Stimulated activated naive CD4-positive, alpha-beta T cell (primary cell): ENCODE data around the gene PCDHB13.
"Not testable (repeated sequence)": the region's sequence is repeated elsewhere in the genome, so short reads cannot be mapped to it uniquely, and the experiment has no call there.

Experiments used
- DNase-seq, 6 experiments: peaks; one replicate each; lab custom pipeline; 2025; lab: John Stamatoyannopoulos, UW

The PCDHB13 gene

DNA sequence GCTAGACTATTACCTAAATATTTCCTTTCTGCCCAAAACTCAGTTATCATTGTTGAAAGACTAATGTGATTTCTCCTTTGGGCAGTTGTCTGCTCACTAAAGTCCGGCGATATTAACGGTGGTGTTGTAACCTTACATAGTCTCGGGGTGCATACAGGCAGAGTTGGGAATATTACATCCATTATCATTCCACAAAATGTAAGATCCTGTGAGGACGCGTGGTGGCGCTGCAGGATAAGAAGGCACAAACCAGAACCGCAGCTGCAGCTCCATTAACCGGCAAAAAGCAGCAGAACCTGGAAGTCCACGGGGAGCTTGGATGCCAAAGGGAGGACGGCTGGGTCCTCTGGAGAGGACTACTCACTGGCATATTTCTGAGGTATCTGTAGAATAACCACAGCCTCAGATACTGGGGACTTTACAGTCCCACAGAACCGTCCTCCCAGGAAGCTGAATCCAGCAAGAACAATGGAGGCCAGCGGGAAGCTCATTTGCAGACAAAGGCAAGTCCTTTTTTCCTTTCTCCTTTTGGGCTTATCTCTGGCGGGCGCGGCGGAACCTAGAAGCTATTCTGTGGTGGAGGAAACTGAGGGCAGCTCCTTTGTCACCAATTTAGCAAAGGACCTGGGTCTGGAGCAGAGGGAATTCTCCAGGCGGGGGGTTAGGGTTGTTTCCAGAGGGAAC is at the start of gene PCDHB13:
Gene PCDHB13, plus strand, starts transcription at position 264 of the 684 bp plus-strand sequence. Its CDS starts 205 bp downstream, at position 469.
- peak in 1 of 6 experiments; percentile 1 for DNase-seq

DNA sequence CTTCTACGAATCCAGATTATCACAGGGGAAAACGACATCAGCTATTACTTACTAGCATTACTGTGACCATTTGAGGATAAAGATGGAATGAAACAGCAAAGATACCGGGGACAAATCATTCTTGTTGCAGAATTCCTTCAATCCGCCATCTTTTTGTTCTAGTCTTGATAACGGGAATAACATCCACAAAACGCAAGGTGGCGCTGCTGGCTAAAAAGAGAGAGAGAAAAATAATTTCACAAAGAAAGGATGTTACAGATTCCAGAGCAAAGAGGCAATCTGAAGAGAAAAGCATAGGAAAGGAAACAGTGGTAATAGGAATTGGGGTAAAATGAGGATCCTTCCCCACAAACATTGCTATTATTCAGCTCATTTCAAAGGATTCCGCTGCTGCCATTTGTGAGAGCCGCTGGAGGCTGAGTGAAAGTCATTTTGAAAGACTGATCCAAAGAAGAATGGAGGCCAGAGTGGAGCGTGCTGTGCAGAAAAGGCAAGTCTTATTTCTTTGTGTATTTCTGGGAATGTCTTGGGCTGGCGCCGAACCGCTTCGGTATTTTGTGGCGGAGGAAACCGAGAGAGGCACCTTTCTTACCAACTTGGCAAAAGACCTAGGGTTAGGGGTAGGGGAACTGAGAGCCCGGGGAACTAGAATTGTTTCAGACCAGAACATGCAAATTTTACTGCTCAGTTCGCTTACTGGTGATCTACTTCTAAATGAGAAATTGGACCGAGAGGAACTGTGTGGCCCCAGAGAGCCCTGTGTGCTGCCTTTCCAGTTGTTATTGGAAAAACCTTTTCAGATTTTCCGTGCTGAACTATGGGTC is 41.1 kb upstream of the PCDHB13 start, which contains the start of gene PCDHB7:
Gene PCDHB7, plus strand, starts transcription at position 264 of the 824 bp plus-strand sequence. Its CDS starts 192 bp downstream, at position 456.
- DNase-seq, result peak in 2 of 6 experiments; percentile 3 to 7

DNA sequence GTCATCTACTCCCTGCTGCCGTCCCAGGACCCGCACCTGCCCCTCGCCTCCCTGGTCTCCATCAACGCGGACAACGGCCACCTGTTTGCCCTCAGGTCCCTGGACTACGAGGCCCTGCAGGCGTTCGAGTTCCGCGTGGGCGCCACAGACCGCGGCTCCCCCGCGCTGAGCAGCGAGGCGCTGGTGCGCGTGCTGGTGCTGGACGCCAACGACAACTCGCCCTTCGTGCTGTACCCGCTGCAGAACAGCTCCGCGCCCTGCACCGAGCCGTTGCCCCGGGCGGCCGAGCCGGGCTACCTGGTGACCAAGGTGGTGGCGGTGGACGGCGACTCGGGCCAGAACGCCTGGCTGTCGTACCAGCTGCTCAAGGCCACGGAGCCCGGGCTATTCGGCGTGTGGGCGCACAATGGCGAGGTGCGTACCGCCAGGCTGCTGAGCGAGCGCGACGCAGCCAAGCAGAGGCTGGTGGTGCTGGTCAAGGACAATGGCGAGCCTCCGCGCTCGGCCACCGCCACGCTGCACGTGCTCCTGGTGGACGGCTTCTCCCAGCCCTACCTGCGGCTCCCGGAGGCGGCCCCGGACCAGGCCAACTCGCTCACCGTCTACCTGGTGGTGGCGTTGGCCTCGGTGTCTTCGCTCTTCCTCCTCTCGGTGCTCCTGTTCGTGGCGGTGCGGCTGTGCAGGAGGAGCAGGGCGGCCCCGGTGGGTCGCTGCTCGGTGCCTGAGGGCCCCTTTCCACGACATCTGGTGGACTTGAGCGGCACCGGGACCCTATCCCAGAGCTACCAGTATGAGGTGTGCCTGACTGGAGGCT is 39.2 kb upstream of the PCDHB13 start:
- not testable (repeated sequence) for DNase-seq

DNA sequence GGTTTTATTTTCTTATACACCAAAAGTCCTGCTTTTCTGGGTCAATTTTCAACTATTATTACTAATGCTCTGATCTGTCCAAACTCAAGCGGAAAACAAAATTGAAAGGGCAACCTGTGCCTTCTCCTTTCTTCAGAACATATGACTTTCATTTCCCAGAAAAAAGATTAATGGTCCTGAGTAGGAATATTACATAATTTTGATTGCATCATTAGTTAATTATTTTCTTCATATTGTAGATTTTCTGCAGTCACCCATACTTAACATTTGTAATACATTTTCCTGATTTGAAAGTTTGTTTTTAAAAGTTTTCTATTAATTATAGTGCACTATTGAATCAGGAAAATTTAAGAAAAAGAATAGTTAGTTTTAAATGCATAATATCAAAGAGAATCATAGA is 37.8 kb upstream of the PCDHB13 start:
- DNase-seq, result no peak

DNA sequence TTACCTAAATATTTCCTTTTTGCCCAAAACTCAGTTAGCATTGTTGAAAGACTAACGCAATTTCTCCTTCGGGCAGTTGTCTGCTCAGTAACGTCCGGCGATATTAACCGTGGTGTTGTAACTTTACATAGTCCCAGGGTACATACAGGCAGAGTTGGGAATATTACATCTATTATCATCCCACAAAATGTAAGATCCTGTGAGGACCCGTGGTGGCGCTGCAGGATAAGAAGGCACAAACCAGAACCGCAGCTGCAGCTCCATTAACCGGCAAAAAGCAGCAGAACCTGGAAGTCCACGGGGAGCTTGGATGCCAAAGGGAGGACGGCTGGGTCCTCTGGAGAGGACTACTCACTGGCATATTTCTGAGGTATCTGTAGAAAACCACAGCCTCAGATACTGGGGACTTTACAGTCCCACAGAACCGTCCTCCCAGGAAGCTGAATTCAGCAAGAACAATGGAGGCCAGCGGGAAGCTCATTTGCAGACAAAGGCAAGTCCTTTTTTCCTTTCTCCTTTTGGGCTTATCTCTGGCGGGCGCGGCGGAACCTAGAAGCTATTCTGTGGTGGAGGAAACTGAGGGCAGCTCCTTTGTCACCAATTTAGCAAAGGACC is 36.0 kb upstream of the PCDHB13 start, which contains the start of gene PCDHB8:
Gene PCDHB8, plus strand, starts transcription at position 214 of the 615 bp plus-strand sequence. Its CDS starts 245 bp downstream, at position 459.
- peak in 1 of 6 experiments; percentile 3 for DNase-seq

DNA sequence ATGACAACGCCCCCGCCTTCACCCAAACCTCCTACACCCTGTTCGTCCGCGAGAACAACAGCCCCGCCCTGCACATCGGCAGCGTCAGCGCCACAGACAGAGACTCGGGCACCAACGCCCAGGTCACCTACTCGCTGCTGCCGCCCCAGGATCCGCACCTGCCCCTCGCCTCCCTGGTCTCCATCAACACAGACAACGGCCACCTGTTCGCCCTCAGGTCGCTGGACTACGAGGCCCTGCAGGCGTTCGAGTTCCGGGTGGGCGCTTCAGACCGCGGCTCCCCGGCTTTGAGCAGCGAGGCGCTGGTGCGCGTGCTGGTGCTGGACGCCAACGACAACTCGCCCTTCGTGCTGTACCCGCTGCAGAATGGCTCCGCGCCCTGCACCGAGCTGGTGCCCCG is 34.3 kb upstream of the PCDHB13 start:
- not testable (repeated sequence) for DNase-seq

DNA sequence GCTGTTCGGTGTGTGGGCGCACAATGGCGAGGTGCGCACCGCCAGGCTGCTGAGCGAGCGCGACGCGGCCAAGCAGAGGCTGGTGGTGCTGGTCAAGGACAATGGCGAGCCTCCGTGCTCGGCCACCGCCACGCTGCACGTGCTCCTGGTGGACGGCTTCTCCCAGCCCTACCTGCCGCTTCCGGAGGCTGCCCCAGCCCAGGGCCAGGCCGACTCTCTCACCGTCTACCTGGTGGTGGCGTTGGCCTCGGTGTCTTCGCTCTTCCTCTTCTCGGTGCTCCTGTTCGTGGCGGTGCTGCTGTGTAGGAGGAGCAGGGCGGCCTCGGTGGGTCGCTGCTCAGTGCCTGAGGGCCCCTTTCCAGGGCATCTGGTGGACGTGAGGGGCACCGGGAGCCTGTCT is 33.8 kb upstream of the PCDHB13 start:
- not testable (repeated sequence) for DNase-seq

DNA sequence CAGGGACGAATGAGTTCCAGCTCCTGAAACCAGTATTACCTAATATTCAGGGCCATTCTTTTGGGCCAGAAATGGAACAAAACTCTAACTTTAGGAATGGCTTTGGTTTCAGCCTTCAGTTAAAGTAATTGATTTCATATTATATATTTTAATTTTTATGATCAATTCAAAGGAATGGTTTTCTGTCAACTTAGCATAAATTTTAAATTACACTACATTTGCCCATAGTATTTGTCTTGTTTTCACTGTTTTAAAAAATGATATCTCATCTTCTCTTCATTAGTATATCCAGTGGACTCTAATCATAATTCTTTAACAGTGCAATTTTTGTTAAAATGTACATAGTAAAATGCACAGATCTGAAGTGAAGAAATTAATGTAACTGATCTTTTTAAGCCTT is 33.4 kb upstream of the PCDHB13 start:
- DNase-seq, result no peak

DNA sequence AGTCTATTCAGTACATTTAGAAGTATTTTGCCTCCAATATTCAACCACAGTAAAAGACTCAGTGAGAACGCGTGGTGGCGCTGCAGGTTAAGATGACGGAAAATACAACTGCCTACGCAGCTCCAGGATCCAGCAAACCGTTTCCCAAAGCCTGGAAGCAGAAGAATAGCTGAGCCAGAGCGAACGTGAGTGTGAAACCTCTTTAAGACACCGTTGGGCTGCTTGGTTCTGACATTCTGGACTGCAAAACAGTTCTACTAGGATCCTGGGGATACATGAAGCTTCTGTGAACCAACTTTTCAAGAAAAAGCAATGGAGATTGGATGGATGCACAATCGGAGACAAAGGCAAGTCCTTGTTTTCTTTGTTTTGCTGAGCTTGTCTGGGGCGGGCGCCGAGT is 31.5 kb upstream of the PCDHB13 start, which contains the start of gene PCDHB16:
Gene PCDHB16, plus strand, starts transcription at position 140 of the 400 bp plus-strand sequence. Its CDS starts 173 bp downstream, at position 313.
- DNase-seq, result no peak

DNA sequence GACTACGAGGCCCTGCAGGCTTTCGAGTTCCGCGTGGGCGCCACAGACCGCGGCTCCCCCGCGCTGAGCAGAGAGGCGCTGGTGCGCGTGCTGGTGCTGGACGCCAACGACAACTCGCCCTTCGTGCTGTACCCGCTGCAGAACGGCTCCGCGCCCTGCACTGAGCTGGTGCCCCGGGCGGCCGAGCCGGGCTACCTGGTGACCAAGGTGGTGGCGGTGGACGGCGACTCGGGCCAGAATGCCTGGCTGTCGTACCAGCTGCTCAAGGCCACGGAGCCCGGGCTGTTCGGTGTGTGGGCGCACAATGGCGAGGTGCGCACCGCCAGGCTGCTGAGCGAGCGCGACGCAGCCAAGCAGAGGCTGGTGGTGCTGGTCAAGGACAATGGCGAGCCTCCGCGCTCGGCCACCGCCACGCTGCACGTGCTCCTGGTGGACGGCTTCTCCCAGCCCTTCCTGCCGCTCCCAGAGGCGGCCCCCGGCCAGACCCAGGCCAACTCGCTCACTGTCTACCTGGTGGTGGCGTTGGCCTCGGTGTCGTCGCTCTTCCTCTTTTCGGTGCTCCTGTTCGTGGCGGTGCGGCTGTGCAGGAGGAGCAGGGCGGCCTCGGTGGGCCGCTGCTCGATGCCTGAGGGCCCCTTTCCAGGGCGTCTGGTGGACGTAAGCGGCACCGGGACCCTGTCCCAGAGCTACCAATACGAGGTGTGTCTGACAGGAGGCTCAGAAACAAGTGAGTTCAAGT is 29.4 kb upstream of the PCDHB13 start:
- DNase-seq, result not testable (repeated sequence)

DNA sequence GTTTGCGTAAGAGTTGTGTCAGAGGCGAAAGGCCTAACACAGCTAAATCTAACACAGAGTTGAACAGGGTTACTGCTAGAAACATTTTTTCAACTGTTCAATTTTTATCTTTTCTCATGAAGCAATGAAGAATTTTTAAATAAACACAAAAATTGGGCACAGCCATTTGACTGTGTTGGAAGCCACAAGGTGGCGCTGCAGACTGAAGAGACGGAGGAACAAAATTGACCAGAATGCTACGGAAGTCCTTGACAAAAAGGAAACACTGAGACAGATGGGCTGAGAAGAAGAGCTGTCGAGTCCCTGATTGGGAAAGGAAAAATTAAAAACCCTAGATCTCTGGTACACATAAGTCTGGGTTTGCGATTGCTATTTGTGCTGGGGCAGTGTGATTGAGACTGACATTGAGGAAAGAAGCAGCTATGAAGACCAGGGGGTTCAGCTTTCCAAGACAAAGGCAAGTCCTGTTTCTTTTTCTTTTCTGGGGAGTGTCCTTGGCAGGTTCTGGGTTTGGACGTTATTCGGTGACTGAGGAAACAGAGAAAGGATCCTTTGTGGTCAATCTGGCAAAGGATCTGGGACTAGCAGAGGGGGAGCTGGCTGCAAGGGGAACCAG is 26.7 kb upstream of the PCDHB13 start, which contains the start of gene PCDHB9:
Gene PCDHB9, plus strand, starts transcription at position 265 of the 616 bp plus-strand sequence. Its CDS starts 158 bp downstream, at position 423.
- DNase-seq, result no peak

DNA sequence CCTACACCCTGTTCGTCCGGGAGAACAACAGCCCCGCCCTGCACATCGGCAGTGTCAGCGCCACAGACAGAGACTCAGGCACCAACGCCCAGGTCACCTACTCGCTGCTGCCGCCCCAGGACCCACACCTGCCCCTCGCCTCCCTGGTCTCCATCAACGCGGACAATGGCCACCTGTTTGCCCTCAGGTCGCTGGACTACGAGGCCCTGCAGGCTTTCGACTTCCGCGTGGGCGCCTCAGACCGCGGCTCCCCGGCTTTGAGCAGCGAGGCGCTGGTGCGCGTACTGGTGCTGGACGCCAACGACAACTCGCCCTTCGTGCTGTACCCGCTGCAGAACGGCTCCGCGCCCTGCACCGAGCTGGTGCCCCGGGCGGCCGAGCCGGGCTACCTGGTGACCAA is 25.0 kb upstream of the PCDHB13 start:
- DNase-seq, result not testable (repeated sequence)

DNA sequence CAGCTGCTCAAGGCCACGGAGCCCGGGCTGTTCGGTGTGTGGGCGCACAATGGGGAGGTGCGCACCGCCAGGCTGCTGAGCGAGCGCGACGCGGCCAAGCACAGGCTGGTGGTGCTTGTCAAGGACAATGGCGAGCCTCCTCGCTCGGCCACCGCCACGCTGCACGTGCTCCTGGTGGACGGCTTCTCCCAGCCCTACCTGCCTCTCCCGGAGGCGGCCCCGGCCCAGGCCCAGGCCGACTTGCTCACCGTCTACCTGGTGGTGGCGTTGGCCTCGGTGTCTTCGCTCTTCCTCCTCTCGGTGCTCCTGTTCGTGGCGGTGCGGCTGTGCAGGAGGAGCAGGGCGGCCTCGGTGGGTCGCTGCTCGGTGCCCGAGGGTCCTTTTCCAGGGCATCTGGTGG is 24.6 kb upstream of the PCDHB13 start:
- not testable (repeated sequence) for DNase-seq

DNA sequence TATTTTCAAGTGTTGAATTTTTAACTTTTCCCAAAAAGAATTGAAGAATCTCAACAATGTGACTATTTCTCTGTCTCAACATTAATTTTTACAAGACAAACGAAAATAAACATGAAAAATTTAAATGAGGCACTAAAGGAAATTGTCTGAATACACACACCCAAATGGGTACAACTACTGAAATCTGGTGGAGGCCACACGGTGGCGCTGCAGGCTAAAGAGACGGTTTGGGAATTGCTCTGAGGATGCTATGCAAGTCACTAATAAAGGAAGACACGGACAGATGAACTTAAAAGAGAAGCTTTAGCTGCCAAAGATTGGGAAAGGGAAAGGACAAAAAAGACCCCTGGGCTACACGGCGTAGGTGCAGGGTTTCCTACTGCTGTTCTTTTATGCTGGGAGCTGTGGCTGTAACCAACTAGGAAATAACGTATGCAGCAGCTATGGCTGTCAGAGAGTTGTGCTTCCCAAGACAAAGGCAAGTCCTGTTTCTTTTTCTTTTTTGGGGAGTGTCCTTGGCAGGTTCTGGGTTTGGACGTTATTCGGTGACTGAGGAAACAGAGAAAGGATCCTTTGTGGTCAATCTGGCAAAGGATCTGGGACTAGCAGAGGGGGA is 21.5 kb upstream of the PCDHB13 start, which contains the start of gene PCDHB10:
Gene PCDHB10, plus strand, starts transcription at position 244 of the 616 bp plus-strand sequence. Its CDS starts 200 bp downstream, at position 444.
- DNase-seq, result no peak

DNA sequence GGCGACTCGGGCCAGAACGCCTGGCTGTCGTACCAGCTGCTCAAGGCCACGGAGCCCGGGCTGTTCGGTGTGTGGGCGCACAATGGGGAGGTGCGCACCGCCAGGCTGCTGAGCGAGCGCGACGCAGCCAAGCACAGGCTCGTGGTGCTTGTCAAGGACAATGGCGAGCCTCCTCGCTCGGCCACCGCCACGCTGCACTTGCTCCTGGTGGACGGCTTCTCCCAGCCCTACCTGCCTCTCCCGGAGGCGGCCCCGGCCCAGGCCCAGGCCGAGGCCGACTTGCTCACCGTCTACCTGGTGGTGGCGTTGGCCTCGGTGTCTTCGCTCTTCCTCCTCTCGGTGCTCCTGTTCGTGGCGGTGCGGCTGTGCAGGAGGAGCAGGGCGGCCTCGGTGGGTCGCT is 19.4 kb upstream of the PCDHB13 start:
- not testable (repeated sequence) for DNase-seq

DNA sequence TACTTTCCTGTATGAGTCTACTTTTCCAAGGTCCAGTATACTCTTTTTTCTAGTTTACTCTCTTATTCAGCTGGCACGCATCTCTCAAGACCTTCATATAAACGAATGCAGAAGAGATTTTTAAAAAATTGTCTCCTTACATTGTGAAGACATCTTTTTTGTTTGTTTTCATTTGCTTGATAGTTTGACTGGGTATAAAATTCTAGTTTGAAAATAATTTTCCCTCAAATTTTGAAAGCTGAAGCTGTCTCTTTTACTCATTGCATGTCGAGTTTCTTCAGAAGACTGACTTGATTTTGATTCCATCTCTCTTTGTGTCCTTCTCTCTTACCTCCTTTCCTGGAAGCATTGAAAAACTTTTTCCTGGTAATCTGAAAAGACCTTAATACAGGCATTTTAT is 17.4 kb upstream of the PCDHB13 start:
- DNase-seq, result no peak

DNA sequence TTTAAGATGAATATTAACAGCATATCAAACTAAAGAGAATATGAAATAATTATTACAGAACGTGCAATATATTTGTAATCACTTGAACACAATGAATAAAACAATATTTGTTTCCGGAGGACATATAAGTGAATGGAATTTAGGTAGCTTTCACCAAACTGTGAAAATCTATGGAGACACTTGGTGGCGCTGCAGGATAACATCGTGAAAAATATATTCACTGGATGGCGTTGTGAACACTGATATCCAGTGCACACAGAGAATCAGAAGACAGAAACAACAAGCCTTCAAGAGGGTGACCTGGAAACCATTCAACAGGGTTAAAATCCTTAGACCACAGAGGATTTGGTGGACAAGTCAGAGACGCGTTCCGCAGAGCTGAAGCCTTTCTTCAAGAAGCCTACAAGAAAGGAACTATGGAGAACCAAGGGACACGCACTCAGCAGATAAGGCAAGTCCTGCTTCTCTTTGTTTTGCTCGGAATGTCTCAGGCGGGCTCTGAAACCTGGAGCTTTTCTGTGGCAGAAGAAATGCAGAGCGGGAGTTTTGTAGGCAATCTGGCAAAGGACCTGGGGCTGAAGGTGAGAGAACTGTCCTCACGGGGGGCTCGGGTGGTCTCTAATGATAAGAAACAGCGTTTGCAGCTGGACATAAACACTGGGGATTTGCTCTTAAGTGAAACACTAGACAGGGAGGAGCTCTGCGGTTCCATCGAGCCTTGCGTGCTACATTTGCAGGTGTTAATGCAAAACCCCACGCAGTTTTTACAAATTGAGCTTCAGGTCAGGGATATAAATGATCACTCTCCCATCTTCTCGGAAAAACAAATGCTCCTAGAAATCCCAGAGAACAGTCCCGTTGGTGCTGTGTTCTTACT is 14.1 kb upstream of the PCDHB13 start, which contains the start of gene PCDHB11:
Gene PCDHB11, plus strand, starts transcription at position 269 of the 877 bp plus-strand sequence. Its CDS starts 148 bp downstream, at position 417.
- DNase-seq, result no peak

DNA sequence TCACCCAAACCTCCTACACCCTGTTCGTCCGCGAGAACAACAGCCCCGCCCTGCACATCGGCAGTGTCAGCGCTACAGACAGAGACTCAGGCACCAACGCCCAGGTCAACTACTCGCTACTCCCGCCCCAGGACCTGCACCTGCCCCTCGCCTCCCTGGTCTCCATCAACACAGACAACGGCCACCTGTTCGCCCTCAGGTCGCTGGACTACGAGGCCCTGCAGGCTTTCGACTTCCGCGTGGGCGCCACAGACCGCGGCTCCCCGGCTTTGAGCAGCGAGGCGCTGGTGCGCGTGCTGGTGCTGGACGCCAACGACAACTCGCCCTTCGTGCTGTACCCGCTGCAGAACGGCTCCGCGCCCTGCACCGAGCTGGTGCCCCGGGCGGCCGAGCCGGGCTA is 12.6 kb upstream of the PCDHB13 start:
- not testable (repeated sequence) for DNase-seq
